GM21619 (cell line): ENCODE measurements around the gene CRY2.
A peak's percentile ranks its signal among the peaks of the same experiment; 100 is the strongest.
"Not testable (repeated sequence)": the region's sequence is repeated elsewhere in the genome, so short reads cannot be mapped to it uniquely, and the experiment has no call there.

Source experiments
- ATAC-seq: cut with Tn5 transposase; IDR thresholded peaks from one replicate; pipeline ENCODE4 v1.9.1; 2021; ENCODE audit not compliant: unreplicated experiment

CRY2 gene

DNA sequence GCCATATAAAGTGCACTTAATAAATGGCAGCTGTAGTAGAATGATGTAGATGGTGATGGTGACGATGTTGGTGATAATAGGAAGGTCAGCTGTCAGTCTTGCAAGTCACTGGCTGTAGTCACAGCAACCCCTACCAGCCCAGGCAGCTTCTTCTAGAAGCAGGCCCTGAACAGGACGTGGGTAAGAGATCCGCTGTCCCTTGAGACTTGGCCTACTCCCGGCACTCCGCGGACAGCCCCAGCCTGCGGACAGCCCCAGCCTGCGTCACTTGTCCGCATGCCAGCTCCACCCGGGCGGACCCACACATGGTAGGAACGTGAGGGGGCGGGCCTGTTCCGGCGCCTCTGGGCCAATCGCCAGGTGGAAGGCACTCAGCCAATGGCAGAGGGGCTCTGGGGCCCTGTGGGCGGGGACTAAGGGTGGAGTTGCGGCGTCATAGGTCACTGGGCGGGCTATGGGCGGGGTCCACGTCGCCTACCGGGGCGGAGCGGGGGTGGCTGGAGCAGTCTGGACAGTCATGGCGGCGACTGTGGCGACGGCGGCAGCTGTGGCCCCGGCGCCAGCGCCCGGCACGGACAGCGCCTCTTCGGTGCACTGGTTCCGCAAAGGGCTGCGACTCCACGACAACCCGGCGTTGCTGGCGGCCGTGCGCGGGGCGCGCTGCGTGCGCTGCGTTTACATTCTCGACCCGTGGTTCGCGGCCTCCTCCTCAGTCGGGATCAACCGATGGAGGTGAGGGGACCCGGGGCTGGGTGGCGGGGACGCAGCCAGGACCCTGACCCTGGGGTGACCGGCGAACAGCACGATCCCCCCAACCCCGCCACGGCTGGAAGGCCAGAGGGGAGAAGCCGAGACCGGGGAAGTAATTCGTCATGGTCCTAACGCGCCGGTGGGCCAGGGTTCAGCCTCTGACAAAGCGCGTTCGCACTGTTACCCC lies at the start of gene CRY2:
Gene CRY2 (plus strand): TSS at position 502 of the 937 bp plus-strand sequence. CDS start 16 bp downstream, at position 518.
- ATAC-seq: peak; percentile 83

DNA sequence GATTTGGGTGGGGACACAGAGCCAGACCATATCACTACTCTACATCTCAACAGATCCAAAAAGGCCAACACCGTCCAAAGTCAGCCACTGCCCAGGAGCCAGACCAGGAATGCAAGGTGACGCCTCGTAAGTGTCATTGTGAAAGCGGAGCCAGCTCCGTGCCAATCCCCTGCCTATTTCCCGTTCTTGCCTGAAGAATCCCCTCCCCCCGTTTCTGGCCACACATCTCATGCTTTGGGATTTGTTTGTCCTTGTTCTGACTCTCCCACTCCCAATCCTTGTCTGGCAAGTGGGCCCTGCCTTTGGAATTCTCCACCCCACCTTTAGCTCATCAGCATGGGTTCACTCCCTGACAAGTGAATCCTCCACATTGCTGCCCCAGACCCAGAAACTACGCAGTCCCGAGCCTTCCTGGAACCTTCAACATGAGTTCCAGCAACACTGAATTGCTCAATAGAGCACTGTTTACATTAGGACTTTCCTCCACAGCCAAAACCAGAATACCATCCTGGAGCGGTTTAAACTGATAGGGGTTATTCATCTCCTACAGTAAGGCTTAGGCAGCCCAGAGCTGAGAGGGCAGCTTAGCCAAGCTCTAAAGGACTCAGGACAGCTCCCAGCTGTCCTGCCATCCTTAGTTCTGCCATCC lies 48.4 kb upstream of the CRY2 start:
- ATAC-seq: no peak

DNA sequence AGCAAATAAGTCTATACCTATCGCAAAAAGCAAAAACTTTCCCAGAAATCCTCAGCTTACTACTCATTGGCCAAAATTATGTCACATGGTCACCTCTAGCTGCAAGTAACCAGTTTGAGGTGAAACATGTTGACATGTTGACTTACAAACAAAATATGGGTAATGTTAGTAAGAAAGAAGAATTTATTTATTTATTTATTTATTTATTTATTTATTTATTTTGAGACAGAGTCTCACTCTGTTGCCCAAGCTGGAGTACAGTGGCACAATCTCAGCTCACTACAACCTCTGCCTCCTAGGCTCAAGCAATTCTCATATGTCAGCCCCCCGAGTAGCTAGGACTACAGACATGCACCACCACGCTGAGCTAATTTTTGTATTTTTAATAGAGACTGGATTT lies 47.7 kb upstream of the CRY2 start:
- ATAC-seq: no peak

DNA sequence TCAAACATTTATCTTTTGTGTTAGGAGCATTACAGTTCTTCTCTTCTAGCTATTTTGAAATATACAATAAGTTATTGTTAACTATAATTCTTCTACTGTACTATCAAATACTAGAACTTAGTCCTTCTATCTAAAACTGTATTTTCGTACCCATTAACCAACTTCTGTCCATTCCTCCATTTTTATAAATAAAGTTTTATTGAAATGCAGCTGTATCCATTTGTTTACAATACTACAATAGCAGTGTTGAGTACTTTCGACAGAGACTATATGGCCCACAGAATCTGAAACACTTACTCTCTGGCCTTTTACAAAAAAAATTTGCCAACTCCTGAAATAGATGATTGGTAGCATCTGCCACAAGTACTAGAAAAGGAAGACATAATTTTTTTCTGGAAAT lies 47.0 kb upstream of the CRY2 start:
- ATAC-seq: no peak

DNA sequence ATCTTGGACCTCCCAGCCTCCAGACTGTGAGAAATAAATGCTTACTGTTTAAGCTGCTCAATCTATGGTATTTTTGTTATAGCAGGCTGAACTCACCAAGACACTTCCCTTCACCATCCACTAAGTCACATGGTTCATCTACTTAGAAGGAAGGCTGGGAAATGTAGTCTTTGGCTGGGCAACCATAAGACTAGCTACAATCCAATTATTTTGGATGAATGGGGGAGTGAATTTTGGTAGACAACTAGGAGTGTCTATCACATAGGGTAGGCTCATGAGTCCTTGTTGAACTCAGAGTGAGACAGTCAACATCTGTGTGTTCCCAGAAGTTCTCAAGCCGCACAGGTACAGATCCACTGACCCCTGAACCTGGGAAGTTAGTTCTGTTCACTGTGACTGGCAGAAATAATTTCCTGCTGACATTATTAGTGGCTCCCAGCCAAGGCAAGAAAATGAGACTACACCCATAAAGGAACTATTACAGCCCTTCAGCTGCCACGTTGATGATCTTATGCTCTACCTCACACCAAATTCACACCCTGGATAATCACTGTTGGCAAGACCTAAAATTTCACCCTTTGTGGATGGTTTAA lies 45.5 kb upstream of the CRY2 start:
- ATAC-seq: no peak

DNA sequence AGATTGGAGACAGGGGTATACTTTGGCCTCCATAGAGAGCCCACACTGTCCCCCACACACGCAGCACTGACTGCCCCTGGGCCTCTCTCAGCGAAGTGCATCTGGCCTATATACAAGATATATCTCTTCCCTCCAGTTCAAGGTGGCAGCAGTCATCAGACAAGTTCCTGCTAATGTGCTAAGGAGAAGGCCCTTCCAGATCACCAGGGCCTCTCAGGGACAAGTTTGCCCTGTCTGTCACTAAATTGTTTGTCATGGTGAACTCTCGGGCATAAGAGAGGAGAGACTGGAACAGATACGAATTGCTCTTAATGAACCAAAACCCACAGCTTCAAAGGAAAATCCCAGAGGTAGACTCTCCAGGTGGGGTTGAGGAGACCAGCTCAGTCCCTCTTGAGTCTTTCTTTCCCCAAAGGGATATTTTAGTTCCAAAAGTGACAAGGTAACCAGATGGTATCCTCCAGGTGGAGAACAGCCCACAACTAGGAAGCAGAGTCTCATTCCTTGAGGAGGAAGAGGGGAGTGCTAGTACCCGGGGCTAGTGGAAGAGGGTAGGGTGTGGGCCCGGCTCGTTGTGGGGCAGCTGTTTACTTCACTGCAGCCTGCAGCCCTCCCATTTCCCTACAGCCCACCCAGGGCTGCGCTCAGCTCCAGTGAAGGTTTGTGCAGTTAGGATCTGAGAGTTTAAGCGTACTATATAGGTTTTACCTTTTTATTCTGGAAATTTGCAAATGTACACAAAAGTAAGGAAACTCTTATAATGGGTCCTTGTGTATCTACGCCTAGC lies 44.6 kb upstream of the CRY2 start:
- ATAC-seq: no peak

DNA sequence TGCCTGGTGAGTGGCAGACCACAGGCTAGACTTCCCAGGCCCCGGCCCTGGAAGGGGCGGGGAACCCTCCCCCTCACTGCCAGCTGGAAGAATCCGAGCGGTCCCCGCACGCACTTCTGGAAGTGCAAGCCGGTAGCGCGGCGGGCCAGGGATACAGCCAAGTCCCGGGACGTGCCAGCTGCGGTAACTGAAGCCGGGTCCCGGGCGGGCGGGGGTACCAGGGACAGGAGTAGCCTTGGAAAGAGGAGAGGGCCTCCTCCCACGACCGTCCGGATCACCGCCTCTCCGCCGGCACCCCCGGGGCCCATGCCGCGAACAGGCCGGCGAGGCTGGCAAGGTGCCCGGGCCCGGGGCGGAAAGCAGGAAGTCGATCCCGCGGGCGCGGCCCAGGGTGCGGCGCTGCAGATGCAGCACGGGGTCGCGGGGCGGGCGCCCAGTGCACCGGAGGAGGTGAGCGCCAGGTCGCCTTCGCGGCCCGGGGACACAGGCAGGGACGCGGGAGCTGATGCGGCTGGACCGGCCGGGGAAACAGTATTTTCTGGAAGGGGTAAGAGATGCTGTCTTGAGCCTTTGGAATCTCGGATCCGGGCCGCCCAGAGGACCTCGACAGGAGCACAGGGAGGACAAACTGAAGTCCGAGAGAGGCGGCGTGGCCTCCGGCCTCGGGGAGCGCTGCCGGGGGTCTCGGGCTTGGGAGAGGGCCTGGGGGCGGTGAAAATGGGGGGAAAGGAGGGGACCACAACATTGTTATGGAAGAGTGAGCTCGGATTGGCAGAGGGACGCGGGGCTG lies 43.1 kb upstream of the CRY2 start:
- ATAC-seq: peak; percentile 28

DNA sequence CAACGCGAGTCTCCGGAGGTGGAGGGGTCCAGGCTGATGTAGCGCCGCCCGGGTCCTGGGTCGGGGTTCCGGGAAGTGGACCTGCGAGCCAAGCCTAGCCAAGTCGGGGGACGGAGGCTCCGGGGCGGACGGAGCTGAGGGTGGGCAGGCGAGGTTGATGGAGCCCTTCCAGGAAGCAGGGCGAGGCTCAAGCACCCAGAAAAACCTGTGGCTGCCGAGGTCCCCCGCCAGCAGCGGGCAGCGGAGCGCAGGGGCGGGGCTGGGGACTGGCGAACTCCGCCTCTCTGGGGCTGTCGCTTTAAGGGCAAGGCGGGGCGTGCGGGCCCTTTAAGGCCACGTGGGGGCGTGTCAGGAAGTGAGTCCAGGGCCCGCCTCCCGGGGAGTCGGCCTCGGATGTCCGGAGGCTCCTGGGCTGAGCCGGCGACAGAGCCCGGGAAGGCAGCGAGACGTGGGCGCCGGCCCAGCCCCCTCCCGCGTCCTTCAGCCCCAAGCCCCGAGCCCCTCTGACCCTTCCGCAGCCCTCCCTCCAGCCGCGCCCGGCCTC lies 42.4 kb upstream of the CRY2 start, which contains the start of gene SLC35C1:
Gene SLC35C1 (plus strand): TSS at position 389 of the 544 bp plus-strand sequence. CDS start 653 bp downstream, outside the sequence.
- ATAC-seq: peak; percentile 94

DNA sequence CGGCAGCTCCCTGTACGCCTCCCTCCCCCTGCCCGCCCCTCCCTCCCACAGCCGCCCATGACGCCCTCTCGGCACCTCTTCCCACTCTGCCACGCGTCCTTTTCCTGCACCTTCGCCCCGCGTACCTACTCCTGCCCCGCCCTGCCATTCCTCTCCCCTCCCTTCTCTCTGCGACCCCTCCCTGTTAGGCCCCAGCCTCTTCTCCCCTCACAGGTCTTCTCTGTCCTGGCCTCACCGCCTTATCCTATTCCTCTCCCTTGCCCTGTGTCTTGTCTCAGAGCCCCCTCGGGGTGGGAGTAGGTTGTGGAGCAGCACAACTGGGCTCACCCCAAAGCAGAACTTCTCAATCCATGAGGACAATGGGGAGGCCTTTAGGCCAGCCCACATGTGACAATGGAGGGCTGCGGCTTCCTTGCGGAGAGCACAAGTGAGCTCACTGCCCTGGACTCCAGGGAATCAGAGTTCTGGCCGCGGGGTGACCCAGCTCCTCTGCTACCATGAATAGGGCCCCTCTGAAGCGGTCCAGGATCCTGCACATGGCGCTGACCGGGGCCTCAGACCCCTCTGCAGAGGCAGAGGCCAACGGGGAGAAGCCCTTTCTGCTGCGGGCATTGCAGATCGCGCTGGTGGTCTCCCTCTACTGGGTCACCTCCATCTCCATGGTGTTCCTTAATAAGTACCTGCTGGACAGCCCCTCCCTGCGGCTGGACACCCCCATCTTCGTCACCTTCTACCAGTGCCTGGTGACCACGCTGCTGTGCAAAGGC lies 41.8 kb upstream of the CRY2 start:
- ATAC-seq: peak; percentile 20

DNA sequence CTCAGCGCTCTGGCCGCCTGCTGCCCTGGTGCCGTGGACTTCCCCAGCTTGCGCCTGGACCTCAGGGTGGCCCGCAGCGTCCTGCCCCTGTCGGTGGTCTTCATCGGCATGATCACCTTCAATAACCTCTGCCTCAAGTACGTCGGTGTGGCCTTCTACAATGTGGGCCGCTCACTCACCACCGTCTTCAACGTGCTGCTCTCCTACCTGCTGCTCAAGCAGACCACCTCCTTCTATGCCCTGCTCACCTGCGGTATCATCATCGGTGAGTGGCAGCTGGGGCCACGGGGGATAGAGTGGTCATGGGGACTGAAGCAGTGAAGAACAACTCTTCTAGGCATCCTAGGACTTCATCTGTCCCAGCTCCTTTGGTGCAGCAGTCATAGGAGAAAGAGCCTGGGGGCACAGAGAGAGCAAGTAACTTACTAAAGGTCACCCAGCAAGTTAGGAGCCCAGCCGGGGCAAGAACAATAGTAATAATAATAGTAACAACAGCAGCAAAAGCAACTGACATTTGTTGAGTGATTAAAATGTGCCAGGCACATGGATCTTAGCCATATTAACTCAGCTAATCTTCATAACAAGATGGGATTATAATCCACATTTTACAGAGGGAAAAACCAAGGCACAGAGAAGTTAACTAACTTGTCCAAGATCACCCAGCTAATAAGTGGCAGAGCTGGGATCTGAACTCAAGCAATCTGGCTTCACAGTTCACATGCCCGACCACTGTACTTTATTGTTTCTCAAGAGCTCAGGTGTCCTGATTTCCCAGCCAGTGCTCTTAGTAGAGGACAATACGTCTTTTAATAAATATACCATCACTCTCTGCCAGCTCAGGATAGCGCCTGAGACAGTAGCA lies 41.0 kb upstream of the CRY2 start:
- no peak for ATAC-seq

DNA sequence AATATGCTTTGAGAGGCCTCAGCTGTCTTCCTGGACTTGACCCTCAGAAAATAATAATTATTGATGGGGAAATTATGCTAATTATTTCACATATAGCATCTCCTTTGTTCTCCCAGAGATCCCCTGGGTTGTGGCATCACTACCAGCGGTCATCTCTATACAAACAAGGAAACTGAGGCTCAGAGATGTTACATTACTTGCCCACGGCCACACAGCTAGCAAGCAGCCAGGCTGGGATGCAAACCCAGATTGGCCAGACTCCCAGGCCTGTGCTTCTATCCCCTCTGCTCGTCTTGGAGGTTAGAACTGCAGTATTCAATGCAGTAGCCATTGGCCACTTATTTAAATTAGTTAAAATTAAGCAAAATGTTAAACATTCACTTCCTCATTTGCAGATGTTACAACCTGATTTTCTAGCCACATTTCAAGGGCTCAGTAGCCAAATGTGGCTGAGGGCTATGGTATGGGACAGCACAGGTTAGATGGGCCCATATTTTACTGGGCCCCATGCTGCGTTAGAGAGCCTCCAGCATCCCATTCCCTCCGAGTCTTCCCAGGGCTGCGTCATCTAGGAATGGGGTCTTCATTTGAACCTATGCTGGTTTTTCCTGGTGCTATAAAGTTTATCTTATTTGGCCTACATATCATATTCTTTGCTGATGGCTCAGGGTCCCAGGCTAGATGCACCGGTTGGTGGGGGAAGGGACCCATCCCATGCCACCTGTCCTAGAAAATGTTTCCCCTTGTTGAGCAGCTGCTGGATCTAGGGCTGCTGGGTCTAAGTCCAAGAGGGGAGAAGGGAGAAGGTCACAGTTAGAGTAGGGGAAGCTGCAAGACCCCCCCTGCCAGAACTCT lies 40.1 kb upstream of the CRY2 start:
- no peak for ATAC-seq

DNA sequence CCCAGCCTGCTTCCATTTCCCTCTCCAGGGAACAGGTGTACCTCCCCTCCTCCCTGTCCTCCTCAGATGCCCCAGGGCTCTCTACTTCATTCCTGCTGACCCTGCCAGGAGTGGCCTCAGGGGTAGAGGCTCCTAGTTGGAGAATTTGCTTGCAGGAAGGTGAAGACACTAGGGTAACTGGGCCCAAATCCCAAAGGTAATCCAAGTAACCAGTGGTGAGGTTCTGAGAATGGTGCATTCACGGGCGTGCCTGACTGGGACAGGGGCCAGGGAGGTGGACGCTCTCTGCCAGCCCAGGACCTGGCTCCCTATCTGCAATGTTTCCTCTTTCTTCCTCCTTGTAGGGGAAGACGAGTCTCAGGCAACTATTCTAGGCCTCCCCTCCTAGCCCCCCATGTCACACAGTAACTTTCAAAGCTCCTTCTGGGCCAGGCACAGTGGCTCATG lies 39.5 kb upstream of the CRY2 start:
- ATAC-seq: no peak

DNA sequence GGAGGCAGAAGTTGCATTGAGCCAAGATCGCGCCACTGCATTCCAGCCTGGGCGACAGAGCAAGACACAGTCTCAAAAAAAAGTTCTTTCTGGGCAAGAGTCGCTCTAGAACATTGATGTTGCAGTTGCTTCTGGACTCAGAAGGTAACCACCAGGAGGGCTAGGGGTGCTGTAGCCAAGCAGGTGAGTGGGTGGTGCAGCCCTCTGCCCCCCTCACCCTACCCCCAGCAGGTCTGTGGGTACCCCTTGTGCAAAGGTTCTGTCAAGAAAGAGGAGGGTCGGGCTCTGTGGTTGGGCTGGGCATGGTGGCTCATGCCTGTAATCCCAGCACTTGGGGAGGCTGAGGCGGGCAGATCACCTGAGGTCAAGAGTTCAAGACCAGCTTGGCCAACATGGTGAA lies 38.8 kb upstream of the CRY2 start:
- not testable (repeated sequence) for ATAC-seq

DNA sequence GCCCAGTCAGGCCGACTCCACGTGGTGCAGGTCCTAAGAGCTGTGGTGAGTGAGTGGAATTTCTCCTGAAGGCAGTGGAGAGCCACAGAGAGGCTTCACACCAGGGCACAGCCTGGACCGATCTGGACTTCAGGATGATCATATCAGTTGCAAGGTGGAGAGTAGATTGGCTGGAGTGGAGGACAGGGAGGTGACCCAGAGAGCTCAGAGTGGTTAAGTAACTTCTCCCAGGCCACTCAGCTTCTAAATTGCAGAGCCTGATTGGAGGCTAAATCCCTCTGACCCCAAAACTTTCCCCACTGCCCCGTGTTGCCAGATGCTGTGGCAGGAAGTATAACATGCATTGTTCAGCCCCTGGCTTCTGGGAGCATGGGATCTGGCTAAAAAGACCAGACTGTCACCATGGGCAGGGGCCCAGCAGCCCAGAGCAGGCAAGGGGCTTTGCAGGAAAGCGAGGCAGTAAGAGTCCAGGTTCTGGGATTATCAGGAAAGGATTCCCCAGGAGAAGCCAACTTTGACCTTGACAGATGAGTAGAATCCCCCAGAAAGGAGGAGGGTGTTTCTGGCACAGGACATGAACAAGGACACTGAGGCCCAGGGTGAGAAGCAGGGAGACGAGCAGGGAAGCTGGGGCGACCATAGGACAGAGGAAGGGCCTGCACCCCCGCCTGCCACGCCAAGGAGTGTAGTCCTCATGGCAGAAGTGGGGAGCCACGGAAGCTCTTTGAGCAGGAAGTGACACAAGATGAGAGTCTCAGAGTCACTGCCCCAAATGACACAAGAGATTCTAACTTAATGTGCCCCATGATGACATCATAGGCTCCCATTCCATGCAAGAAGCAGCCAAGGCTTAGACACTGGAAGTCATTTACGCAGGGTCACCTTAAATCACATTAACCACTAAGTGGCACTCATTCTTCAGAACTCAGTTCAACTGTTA lies 37.5 kb upstream of the CRY2 start:
- no peak for ATAC-seq

DNA sequence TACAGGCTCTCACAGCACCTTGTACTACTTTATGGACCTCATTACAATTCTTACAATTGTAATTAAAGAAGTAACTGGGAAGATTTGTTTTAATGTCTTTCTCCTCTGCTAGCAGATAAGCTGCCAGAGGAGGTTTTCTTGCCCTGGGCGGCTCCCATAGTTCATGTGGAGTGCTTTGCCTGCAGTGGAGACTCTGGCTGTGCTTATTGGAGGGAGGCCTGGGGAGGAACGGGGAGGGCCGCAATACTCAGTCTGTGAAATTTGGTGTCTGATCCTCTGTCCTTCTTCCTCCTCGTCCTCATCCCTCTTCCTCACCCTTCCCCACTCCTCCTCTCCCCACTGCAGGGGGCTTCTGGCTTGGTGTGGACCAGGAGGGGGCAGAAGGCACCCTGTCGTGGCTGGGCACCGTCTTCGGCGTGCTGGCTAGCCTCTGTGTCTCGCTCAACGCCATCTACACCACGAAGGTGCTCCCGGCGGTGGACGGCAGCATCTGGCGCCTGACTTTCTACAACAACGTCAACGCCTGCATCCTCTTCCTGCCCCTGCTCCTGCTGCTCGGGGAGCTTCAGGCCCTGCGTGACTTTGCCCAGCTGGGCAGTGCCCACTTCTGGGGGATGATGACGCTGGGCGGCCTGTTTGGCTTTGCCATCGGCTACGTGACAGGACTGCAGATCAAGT lies 36.7 kb upstream of the CRY2 start:
- no peak for ATAC-seq

DNA sequence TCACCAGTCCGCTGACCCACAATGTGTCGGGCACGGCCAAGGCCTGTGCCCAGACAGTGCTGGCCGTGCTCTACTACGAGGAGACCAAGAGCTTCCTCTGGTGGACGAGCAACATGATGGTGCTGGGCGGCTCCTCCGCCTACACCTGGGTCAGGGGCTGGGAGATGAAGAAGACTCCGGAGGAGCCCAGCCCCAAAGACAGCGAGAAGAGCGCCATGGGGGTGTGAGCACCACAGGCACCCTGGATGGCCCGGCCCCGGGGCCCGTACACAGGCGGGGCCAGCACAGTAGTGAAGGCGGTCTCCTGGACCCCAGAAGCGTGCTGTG lies 36.2 kb upstream of the CRY2 start:
- no peak for ATAC-seq
